ENCODE measurements around the gene NLN. TPM values are rescaled to one million over a fixed set of nuclear protein-coding genes. Genes with fewer than 3 reads are reported as not detected.

The NLN gene
- total and polyA plus RNA-seq, 4 donors: 21.7 to 38.6 (median 24.2) TPM

GRCh38 chr5:65855766-65856315, 133.8 kb downstream of the NLN start:
- no peak overlapping the region for H3K4me3 ChIP-seq (ENCODE audit: low read depth, low read length)
- no peaks in the 10 kb centered on the region for H3K36me3 ChIP-seq (ENCODE audit: control insufficient read depth, insufficient read depth, low read length)
- H3K27ac ChIP-seq (ENCODE audit: low read depth, low read length): no peak overlapping the region
- peak in 4 of 6 donors; percentile 17 to 67 (median 46) for DNase-seq (ENCODE audit: low read depth in 4 of 6, low spot score in 6 of 6)
- no peaks in the 10 kb centered on the region for H3K9me3 ChIP-seq (ENCODE audit: control insufficient read depth, insufficient read depth, low read length)
- H3K27me3 ChIP-seq (ENCODE audit: control insufficient read depth, insufficient read depth, low read length): no peaks in the 10 kb centered on the region
- H3K4me1 ChIP-seq (ENCODE audit: control insufficient read depth, insufficient read depth, low read length): no peaks in the 10 kb centered on the region

GRCh38 chr5:65856520-65856919, 134.5 kb downstream of the NLN start:
- WGBS (ENCODE audit: insufficient coverage): no CpG with 5 or more reads among the region's 5 CpGs
- Histone ChIP-seq H3K4me1 (ENCODE audit: control insufficient read depth, insufficient read depth, low read length) (no peaks in the 10 kb centered on the region), H3K27me3 (ENCODE audit: control insufficient read depth, insufficient read depth, low read length) (no peaks in the 10 kb centered on the region), H3K27ac (ENCODE audit: low read depth, low read length) (no peak overlapping the region), H3K9me3 (ENCODE audit: control insufficient read depth, insufficient read depth, low read length) (no peaks in the 10 kb centered on the region), H3K36me3 (ENCODE audit: control insufficient read depth, insufficient read depth, low read length) (no peaks in the 10 kb centered on the region), H3K4me3 (ENCODE audit: low read depth, low read length) (no peak overlapping the region)
- no peak for DNase-seq (ENCODE audit: low read depth in 4 of 6, low spot score in 6 of 6)

GRCh38 chr5:65858316-65858715, 136.3 kb downstream of the NLN start:
- Histone ChIP-seq H3K9me3 (ENCODE audit: control insufficient read depth, insufficient read depth, low read length) (no peaks in the 10 kb centered on the region), H3K4me1 (ENCODE audit: control insufficient read depth, insufficient read depth, low read length) (no peaks in the 10 kb centered on the region), H3K4me3 (ENCODE audit: low read depth, low read length) (no peak overlapping the region), H3K27me3 (ENCODE audit: control insufficient read depth, insufficient read depth, low read length) (no peaks in the 10 kb centered on the region), H3K36me3 (ENCODE audit: control insufficient read depth, insufficient read depth, low read length) (no peaks in the 10 kb centered on the region), H3K27ac (ENCODE audit: low read depth, low read length) (no peak overlapping the region)
- DNase-seq (ENCODE audit: low read depth in 4 of 6, low spot score in 6 of 6): no peak
- no CpG with 5 or more reads among the region's 3 CpGs for WGBS (ENCODE audit: insufficient coverage)

DNA sequence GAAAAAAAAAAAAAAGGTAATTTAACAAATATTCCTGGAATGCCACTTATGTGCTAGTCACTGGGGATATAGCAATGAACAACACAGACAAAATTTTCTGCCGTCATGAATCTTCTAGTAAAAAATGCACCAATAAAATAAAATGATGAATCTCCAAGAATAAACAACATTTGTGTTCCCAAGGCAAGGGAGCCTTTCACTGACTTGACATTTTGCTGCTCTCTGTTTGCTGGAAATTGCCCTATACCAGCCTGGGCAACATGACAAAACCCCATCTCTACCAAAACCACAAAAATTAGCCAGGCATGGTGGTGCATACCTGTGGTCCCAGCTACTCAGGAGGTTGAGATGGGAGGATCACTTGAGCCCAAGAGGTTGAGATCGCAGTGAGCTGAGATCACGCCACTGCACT, 139.8 kb downstream of the NLN start:
- Histone ChIP-seq H3K27me3 (ENCODE audit: control insufficient read depth, insufficient read depth, low read length) (no peaks in the 10 kb centered on the region), H3K36me3 (ENCODE audit: control insufficient read depth, insufficient read depth, low read length) (no peaks in the 10 kb centered on the region), H3K4me3 (ENCODE audit: low read depth, low read length) (no peak overlapping the region), H3K9me3 (ENCODE audit: control insufficient read depth, insufficient read depth, low read length) (no peaks in the 10 kb centered on the region), H3K4me1 (ENCODE audit: control insufficient read depth, insufficient read depth, low read length) (no peaks in the 10 kb centered on the region), H3K27ac (ENCODE audit: low read depth, low read length) (no peak overlapping the region)
- no peak for DNase-seq (ENCODE audit: low read depth in 4 of 6, low spot score in 6 of 6)
- WGBS (ENCODE audit: insufficient coverage): no CpG with 5 or more reads among the region's 3 CpGs

DNA sequence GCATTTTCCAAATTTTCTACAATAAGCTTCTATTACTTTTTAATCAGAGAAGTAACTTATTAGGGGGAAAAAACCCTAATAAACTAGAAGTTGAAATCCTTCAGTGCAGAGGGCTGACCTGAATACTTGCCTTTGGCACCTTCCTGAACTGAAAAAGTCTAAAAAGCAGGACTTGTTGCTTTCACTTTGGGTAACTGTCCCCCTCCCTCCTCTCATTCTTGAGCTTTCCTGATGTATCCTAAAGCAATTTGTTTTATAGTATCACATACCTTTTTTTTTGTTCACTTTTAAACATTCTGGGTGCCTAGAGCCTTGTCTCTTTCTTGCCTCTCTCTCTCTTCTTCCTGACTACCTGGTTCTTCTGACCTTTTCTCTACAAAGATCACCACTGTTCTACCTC, 140.4 kb downstream of the NLN start:
- H3K27ac ChIP-seq (ENCODE audit: low read depth, low read length): no peak overlapping the region
- no peaks in the 10 kb centered on the region for H3K9me3 ChIP-seq (ENCODE audit: control insufficient read depth, insufficient read depth, low read length)
- no peaks in the 10 kb centered on the region for H3K4me1 ChIP-seq (ENCODE audit: control insufficient read depth, insufficient read depth, low read length)
- H3K36me3 ChIP-seq (ENCODE audit: control insufficient read depth, insufficient read depth, low read length): no peaks in the 10 kb centered on the region
- no peak for DNase-seq (ENCODE audit: low read depth in 4 of 6, low spot score in 6 of 6)
- H3K4me3 ChIP-seq (ENCODE audit: low read depth, low read length): no peak overlapping the region
- H3K27me3 ChIP-seq (ENCODE audit: control insufficient read depth, insufficient read depth, low read length): no peaks in the 10 kb centered on the region

GRCh38 chr5:65863747-65864146, 141.7 kb downstream of the NLN start:
- no CpG with 5 or more reads among the region's 2 CpGs for WGBS (ENCODE audit: insufficient coverage)
- no peaks in the 10 kb centered on the region for H3K9me3 ChIP-seq (ENCODE audit: control insufficient read depth, insufficient read depth, low read length)
- H3K27ac ChIP-seq (ENCODE audit: low read depth, low read length): no peak overlapping the region
- no peaks in the 10 kb centered on the region for H3K27me3 ChIP-seq (ENCODE audit: control insufficient read depth, insufficient read depth, low read length)
- DNase-seq (ENCODE audit: low read depth in 4 of 6, low spot score in 6 of 6): no peak
- H3K4me3 ChIP-seq (ENCODE audit: low read depth, low read length): no peak overlapping the region
- no peaks in the 10 kb centered on the region for H3K36me3 ChIP-seq (ENCODE audit: control insufficient read depth, insufficient read depth, low read length)
- H3K4me1 ChIP-seq (ENCODE audit: control insufficient read depth, insufficient read depth, low read length): no peaks in the 10 kb centered on the region

GRCh38 chr5:65866837-65867521, 145.0 kb downstream of the NLN start:
- Histone ChIP-seq H3K36me3 (ENCODE audit: control insufficient read depth, insufficient read depth, low read length) (no peaks in the 10 kb centered on the region), H3K27me3 (ENCODE audit: control insufficient read depth, insufficient read depth, low read length) (no peaks in the 10 kb centered on the region), H3K9me3 (ENCODE audit: control insufficient read depth, insufficient read depth, low read length) (no peaks in the 10 kb centered on the region), H3K27ac (ENCODE audit: low read depth, low read length) (no peak overlapping the region), H3K4me1 (ENCODE audit: control insufficient read depth, insufficient read depth, low read length) (no peaks in the 10 kb centered on the region), H3K4me3 (ENCODE audit: low read depth, low read length) (no peak overlapping the region)
- DNase-seq (ENCODE audit: low read depth in 4 of 6, low spot score in 6 of 6): no peak
- WGBS (ENCODE audit: insufficient coverage): no CpG with 5 or more reads among the region's 6 CpGs

GRCh38 chr5:65867542-65868195, 145.7 kb downstream of the NLN start:
- H3K9me3 ChIP-seq (ENCODE audit: control insufficient read depth, insufficient read depth, low read length): no peaks in the 10 kb centered on the region
- WGBS (ENCODE audit: insufficient coverage): 77% methylated on average over 3 of the region's 11 CpGs
- H3K27ac ChIP-seq (ENCODE audit: low read depth, low read length): no peak overlapping the region
- no peaks in the 10 kb centered on the region for H3K36me3 ChIP-seq (ENCODE audit: control insufficient read depth, insufficient read depth, low read length)
- no peak overlapping the region for H3K4me3 ChIP-seq (ENCODE audit: low read depth, low read length)
- H3K27me3 ChIP-seq (ENCODE audit: control insufficient read depth, insufficient read depth, low read length): no peaks in the 10 kb centered on the region
- no peaks in the 10 kb centered on the region for H3K4me1 ChIP-seq (ENCODE audit: control insufficient read depth, insufficient read depth, low read length)
- DNase-seq (ENCODE audit: low read depth in 4 of 6, low spot score in 6 of 6): no peak

DNA sequence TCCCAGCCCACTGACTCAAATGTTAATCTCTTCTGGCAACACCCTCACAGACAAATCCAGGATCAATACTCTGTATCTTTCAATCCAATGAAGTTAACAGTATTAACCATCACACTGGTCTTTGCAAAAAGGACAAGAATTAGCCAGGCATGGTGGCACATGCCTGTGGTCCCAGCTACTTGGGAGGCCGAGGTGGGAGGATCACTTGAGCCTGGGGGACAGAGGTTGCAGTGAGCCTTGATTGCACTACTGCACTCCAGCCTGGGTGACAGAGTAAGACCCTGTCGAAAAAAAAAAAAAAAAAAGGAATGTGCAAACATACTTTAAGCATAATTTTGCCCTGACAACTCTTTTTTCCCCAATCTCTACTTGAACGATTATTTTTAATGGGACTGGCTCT, 146.5 kb downstream of the NLN start:
- Histone ChIP-seq H3K27ac (ENCODE audit: low read depth, low read length) (no peak overlapping the region), H3K4me1 (ENCODE audit: control insufficient read depth, insufficient read depth, low read length) (no peaks in the 10 kb centered on the region), H3K36me3 (ENCODE audit: control insufficient read depth, insufficient read depth, low read length) (no peaks in the 10 kb centered on the region), H3K9me3 (ENCODE audit: control insufficient read depth, insufficient read depth, low read length) (no peaks in the 10 kb centered on the region), H3K4me3 (ENCODE audit: low read depth, low read length) (no peak overlapping the region), H3K27me3 (ENCODE audit: control insufficient read depth, insufficient read depth, low read length) (no peaks in the 10 kb centered on the region)
- 100% methylated on average over 1 of the region's 3 CpGs for WGBS (ENCODE audit: insufficient coverage)
- DNase-seq (ENCODE audit: low read depth in 4 of 6, low spot score in 6 of 6): no peak

GRCh38 chr5:65871182-65871581, 149.2 kb downstream of the NLN start:
- no peak overlapping the region for H3K4me3 ChIP-seq (ENCODE audit: low read depth, low read length)
- no peak overlapping the region for H3K27ac ChIP-seq (ENCODE audit: low read depth, low read length)
- no peaks in the 10 kb centered on the region for H3K27me3 ChIP-seq (ENCODE audit: control insufficient read depth, insufficient read depth, low read length)
- 89% methylated on average over 3 of the region's 5 CpGs for WGBS (ENCODE audit: insufficient coverage)
- no peak for DNase-seq (ENCODE audit: low read depth in 4 of 6, low spot score in 6 of 6)
- no peaks in the 10 kb centered on the region for H3K4me1 ChIP-seq (ENCODE audit: control insufficient read depth, insufficient read depth, low read length)
- H3K9me3 ChIP-seq (ENCODE audit: control insufficient read depth, insufficient read depth, low read length): no peaks in the 10 kb centered on the region
- no peaks in the 10 kb centered on the region for H3K36me3 ChIP-seq (ENCODE audit: control insufficient read depth, insufficient read depth, low read length)
